Uterus (tissue), 4 donors: Measurements from ENCODE around the gene SRC. TPM values are rescaled to one million over a fixed set of nuclear protein-coding genes. Genes with fewer than 3 reads are reported as not detected.

Source experiments
- DNase-seq, 2 donors: peaks; one replicate each; pipeline ENCODE4 v3.0.0-alpha.2; 2019 to 2020
- H3K27ac ChIP-seq, 2 donors: fragments of 200-600 bp; sonication (generic); 1 replicate in 1 of 2; 2 replicates in 1 of 2; pipeline ENCODE4 v1.5.1; 2016 to 2018
- H3K27me3 ChIP-seq, 2 donors: fragments of 200-600 bp; sonication (generic); one replicate each; pipeline ENCODE4 v1.5.1; 2018 to 2019; ENCODE audit warnings: control low read depth in 1 of 2
- H3K36me3 ChIP-seq, 2 donors: fragments of 200-600 bp; sonication (generic); one replicate each; pipeline ENCODE4 v1.5.1; 2019; ENCODE audit warnings: control low read depth in 1 of 2
- H3K4me1 ChIP-seq, 2 donors: fragments of 200-600 bp; sonication (generic); one replicate each; pipeline ENCODE4 v1.5.1; 2018 to 2019; ENCODE audit warnings: control low read depth in 1 of 2
- H3K4me3 ChIP-seq, 2 donors: fragments of 200-600 bp; sonication (generic); 1 replicate in 1 of 2; 2 replicates in 1 of 2; pipeline ENCODE4 v1.5.1; 2018 to 2019; ENCODE audit warnings: mild to moderate bottlenecking in 1 of 2
- H3K9me3 ChIP-seq, 2 donors: fragments of 200-600 bp; sonication (generic); one replicate each; pipeline ENCODE4 v1.5.1; 2019; ENCODE audit warnings: control low read depth in 1 of 2
- CTCF ChIP-seq, 4 experiments: fragments of 200-600 bp in 2 of 4; fragments of 450-650 bp in 2 of 4; sonication (generic) in 2 of 4; IDR thresholded peaks; one replicate each; pipeline ENCODE4 v1.5.1; 2016 to 2019; ENCODE audit warnings: antibody characterized with exemption in 4 of 4, mild to moderate bottlenecking in 2 of 4, moderate library complexity in 1 of 4
- POLR2A ChIP-seq, 2 donors: fragments of 450-650 bp; IDR thresholded peaks; one replicate each; pipeline ENCODE4 v1.6.1; 2016; ENCODE audit warnings: antibody characterized with exemption in 2 of 2, mild to moderate bottlenecking in 1 of 2, moderate library complexity in 1 of 2
- intact Hi-C: fragments of 100-400 bp; cut with DNase I; formaldehyde crosslinking; loops from one replicate; pipeline ENCODE4 v1.15.1; 2023; ENCODE audit warnings: low total_unique reads
- total RNA-seq, 4 donors: library from RNA; depleted of rRNA in 3 of 4; stranded (reverse); fragments of >200 nt in 3 of 4; gene quantifications; one replicate each; pipeline versions ENCODE4 v1.1.0 to v1.2.4, GENCODE V29; 2014 to 2023
- donor health status: DM: yes; HTN: yes; CAD: no.

SRC gene
- total RNA-seq, 4 donors from 2014 or later: 25.0 to 110 (median 34.1) TPM

GRCh38 chr20:37397954-37398749 lies 52.2 kb downstream of the SRC start:
- intact Hi-C loops: no loop called here

DNA sequence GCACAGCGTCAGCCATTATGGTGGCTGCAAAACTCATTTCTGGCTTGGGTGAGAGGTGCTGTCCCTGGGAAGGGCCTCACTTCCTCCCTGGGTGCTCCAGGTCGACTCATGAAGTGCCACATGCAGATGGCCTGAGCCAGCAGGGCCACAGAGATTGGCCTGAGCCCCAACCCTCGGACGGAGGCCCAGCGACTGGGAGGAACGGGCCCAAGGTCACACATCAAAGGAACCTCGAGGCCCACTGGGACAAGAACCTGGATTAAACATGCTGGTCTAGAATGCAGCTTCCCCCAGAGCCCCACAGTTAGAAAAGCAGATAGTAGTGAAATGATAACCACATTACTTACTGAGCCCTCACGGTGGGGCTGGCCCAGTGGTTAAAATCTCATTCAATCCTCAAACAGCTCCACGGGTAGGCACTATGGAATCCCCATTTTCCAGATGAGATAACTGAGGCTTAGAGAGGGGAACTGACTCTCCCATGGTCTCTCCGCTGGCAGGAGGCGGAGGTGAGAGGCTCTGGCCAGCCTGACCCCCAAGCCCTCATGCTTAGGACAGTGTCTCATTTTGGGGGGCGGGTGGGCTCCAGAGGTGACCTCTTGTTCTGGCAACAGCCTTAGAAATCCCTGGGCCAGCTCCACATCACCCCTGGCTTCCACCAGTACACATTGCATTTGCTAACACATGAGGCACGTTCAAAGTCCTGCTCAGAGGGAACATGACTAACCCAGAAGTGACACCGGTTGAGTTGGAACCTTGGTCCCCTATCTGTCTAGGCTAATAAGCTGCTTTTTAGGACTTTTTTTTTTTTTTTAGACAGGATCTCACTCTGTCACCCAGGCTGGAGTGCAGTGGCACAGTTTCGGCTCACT lies 53.0 kb downstream of the SRC start:
- intact Hi-C loops: no loop called here
- Histone ChIP-seq H3K4me1 (no peaks in the 10 kb centered on the region), H3K27ac (no peak overlapping the region), H3K4me3 (no peak overlapping the region), H3K36me3 (no peaks in the 10 kb centered on the region), H3K9me3 (no peaks in the 10 kb centered on the region), H3K27me3 (no peaks in the 10 kb centered on the region)
- TF ChIP-seq POLR2A (IDR thresholded peaks at IDR 0.05) (no peak), CTCF (IDR thresholded peaks at IDR 0.05) (no peak)
- DNase-seq: no peak

More at GRCh38 chr20:37397954-37398749, 52.2 kb downstream of the SRC start:
- Histone ChIP-seq H3K27ac (no peak overlapping the region), H3K4me1 (no peaks in the 10 kb centered on the region), H3K4me3 (no peak overlapping the region), H3K9me3 (no peaks in the 10 kb centered on the region), H3K27me3 (no peaks in the 10 kb centered on the region), H3K36me3 (no peaks in the 10 kb centered on the region)
- TF ChIP-seq CTCF (IDR thresholded peaks at IDR 0.05) (no peak), POLR2A (IDR thresholded peaks at IDR 0.05) (no peak)
- DNase-seq: no peak

DNA sequence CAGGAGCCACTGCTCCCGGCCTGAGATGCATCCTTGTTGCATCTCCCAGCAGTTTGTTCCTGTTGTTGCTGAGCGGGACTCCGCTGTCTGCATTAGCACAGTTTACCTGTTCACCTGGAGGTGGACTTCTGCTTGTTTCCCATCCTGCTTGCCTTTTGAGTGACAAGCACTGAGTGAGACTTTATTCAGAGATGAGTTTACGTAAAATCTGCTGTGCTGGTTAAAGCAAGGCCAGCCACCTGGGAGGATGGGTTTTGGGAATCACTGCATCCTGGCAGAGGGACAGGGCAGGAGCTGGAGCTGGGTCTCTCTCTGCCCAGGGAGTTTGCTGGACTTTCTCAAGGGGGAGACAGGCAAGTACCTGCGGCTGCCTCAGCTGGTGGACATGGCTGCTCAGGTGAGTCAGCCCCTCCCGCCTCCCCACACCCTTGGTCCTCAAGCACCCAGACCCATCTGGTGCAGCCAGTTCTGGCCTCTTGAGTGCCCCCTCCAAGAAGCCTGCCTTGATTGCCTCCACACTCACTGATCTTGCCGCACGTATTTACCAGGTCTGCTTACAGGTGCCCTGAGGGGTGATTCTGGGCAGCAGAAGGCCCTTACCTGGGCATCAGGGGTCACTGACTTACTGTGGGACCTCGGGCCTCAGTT lies 55.5 kb downstream of the SRC start:
- DNase-seq: no peak
- Histone ChIP-seq H3K27ac (no peak overlapping the region), H3K27me3 (no peaks in the 10 kb centered on the region), H3K9me3 (no peaks in the 10 kb centered on the region), H3K4me1 (no peaks in the 10 kb centered on the region), H3K36me3 (no peaks in the 10 kb centered on the region), H3K4me3 (no peak overlapping the region)
- TF ChIP-seq POLR2A (IDR thresholded peaks at IDR 0.05) (no peak), CTCF (IDR thresholded peaks at IDR 0.05) (no peak)
- intact Hi-C loops: no loop called here

- H3K4me3 ChIP-seq: no peak overlapping the region
- H3K36me3 ChIP-seq: no peaks in the 10 kb centered on the region
- peaks cover 0 to under 1% of the 10 kb centered on the region in 2 donors for H3K4me1 ChIP-seq
- no peak for DNase-seq
- TF ChIP-seq CTCF (IDR thresholded peaks at IDR 0.05): no peak
- no peak for TF ChIP-seq POLR2A (IDR thresholded peaks at IDR 0.05)
- H3K27ac ChIP-seq: no peak overlapping the region
- intact Hi-C loops: no loop called here
- H3K27me3 ChIP-seq: no peaks in the 10 kb centered on the region
- H3K9me3 ChIP-seq: no peaks in the 10 kb centered on the region
Observed at GRCh38 chr20:37401930-37402675, 56.2 kb downstream of the SRC start.
